PC-9 (cell line): ENCODE results near the gene PHLPP1. TPM values are rescaled to one million over a fixed set of nuclear protein-coding genes. Genes with fewer than 3 reads are reported as not detected.

Experiments used
- BruUV-seq: library from RNA; stranded (reverse); fragments of 400-500 nt; replicated peaks from 2 replicates; lab custom pipeline; 2021; lab: Mats Ljungman, UMichigan
- CTCF ChIA-PET: fragments of 300-600 bp; sonication (Branson Sonifier 250); formaldehyde crosslinking; loops from one replicate; lab custom pipeline; 2022; ENCODE audit warnings: antibody characterized with exemption; lab: Charles Lee
- POLR2A ChIA-PET: fragments of 300-600 bp; sonication (Branson Sonifier 250); formaldehyde crosslinking; loops from one replicate; lab custom pipeline; 2022; ENCODE audit warnings: antibody characterized with exemption; ENCODE audit not compliant: unreplicated experiment; lab: Charles Lee
- DNase-seq, 2 experiments: peaks; one replicate each; pipeline versions ENCODE4 v3.0.0 to v3.0.0-alpha.2; 2015 to 2022; ENCODE audit warnings: mixed read lengths in 1 of 2
- H2AFZ ChIP-seq: fragments of 200-600 bp; sonication (generic); 2 replicates; pipeline ENCODE4 v1.8.1; 2017; ENCODE audit warnings: antibody characterized with exemption
- H3F3A ChIP-seq: fragments of 200-600 bp; sonication (generic); 2 replicates; pipeline ENCODE4 v1.8.1; 2017; ENCODE audit warnings: antibody characterized with exemption, mild to moderate bottlenecking, low read depth; ENCODE audit not compliant: insufficient read depth
- H3K27ac ChIP-seq: fragments of 200-600 bp; sonication (generic); 2 replicates; pipeline ENCODE4 v1.6.1; 2016; ENCODE audit warnings: mixed run types
- H3K27me3 ChIP-seq: fragments of 200-600 bp; sonication (generic); 2 replicates; pipeline ENCODE4 v1.6.1; 2016; ENCODE audit warnings: low read depth, mixed run types; ENCODE audit not compliant: insufficient read depth
- H3K36me3 ChIP-seq: fragments of 200-600 bp; sonication (generic); 2 replicates; pipeline ENCODE4 v1.6.1; 2016; ENCODE audit warnings: low read depth, mixed run types
- H3K4me1 ChIP-seq: fragments of 200-600 bp; sonication (generic); replicated peaks from 2 replicates; pipeline ENCODE4 v1.6.1; 2016; ENCODE audit warnings: mixed run types; ENCODE audit not compliant: insufficient read depth
- H3K4me2 ChIP-seq: fragments of 200-600 bp; sonication (generic); 2 replicates; pipeline ENCODE4 v1.6.1; 2017; ENCODE audit warnings: mixed run types
- H3K4me3 ChIP-seq: fragments of 200-600 bp; sonication (generic); 2 replicates; pipeline ENCODE4 v1.6.1; 2016; ENCODE audit warnings: mixed run types
- H3K79me2 ChIP-seq: fragments of 200-600 bp; sonication (generic); 2 replicates; pipeline ENCODE4 v1.6.1; 2017; ENCODE audit warnings: low read depth, mixed run types
- H3K9me2 ChIP-seq: fragments of 200-600 bp; sonication (generic); 2 replicates; pipeline ENCODE4 v1.8.1; 2017; ENCODE audit warnings: mild to moderate bottlenecking; ENCODE audit not compliant: insufficient read depth
- H3K9me3 ChIP-seq: fragments of 200-600 bp; sonication (generic); 2 replicates; pipeline ENCODE4 v1.8.1; 2016; ENCODE audit warnings: low read depth; ENCODE audit not compliant: insufficient read depth
- H4K20me1 ChIP-seq: fragments of 200-600 bp; sonication (generic); 2 replicates; pipeline ENCODE4 v1.8.1; 2017; ENCODE audit not compliant: insufficient read depth
- EZH2 ChIP-seq: fragments of 200-600 bp; sonication (generic); IDR thresholded peaks from 2 replicates; pipeline ENCODE4 v1.8.0; 2017; ENCODE audit warnings: antibody characterized with exemption, low read depth
- intact Hi-C: fragments of 100-400 bp; cut with micrococcal nuclease; formaldehyde crosslinking; loops from one replicate; pipeline ENCODE4 v1.10.0; 2022; ENCODE audit not compliant: unreplicated experiment
- total RNA-seq: library from RNA; stranded (reverse); gene quantifications from 2 replicates; pipeline ENCODE4 v1.2.3, GENCODE V29; 2021
- TF ChIP-seq, protein P1 (sequence below): fragments of 200-600 bp; sonication (generic); conservative IDR thresholded peaks from 2 replicates; pipeline ENCODE4 v1.6.1; 2017; ENCODE audit warnings: mixed run types, antibody characterized with exemption, mild to moderate bottlenecking, moderate library complexity

Gene PHLPP1
- total RNA-seq, 1 experiment from 2014 or later: 21.1 TPM

DNA sequence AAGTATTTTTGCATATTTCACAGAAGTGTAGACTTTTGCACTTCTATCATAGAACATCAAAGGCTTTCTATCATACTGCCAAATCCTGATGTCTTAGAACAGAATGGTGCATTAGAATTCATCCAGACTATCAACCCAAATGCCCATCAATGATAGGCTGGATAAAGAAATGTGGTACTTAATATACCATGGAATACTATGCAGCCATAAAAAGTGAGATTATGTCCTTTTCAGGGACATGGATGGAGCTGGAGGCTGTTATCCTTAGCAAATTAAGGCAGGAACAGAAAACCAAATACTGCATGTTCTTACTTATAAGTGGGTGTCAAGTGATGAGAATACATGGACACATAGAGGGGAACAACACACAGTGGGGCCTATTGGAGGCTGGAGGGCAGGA, 150.2 kb downstream of the PHLPP1 start:
- Histone ChIP-seq H3K36me3 (peaks cover 9% of the 10 kb centered on the region; the same call in 1 of the 2 replicates), H3K4me1 (peaks cover 12% of the 10 kb centered on the region), H3F3A (no peaks in the 10 kb centered on the region), H3K79me2 (no peaks in the 10 kb centered on the region), H3K27ac (no peak overlapping the region), H3K9me2 (no peaks in the 10 kb centered on the region), H3K4me2 (no peak overlapping the region), H4K20me1 (no peaks in the 10 kb centered on the region), H3K9me3 (no peaks in the 10 kb centered on the region), H2AFZ (no peak overlapping the region), H3K27me3 (no peaks in the 10 kb centered on the region), H3K4me3 (no peak overlapping the region)
- intact Hi-C loops: no loop called here
- CTCF ChIA-PET: no interaction called here
- POLR2A ChIA-PET: no interaction called here
- TF ChIP-seq EZH2: no peak
- TF ChIP-seq, protein P1, sequence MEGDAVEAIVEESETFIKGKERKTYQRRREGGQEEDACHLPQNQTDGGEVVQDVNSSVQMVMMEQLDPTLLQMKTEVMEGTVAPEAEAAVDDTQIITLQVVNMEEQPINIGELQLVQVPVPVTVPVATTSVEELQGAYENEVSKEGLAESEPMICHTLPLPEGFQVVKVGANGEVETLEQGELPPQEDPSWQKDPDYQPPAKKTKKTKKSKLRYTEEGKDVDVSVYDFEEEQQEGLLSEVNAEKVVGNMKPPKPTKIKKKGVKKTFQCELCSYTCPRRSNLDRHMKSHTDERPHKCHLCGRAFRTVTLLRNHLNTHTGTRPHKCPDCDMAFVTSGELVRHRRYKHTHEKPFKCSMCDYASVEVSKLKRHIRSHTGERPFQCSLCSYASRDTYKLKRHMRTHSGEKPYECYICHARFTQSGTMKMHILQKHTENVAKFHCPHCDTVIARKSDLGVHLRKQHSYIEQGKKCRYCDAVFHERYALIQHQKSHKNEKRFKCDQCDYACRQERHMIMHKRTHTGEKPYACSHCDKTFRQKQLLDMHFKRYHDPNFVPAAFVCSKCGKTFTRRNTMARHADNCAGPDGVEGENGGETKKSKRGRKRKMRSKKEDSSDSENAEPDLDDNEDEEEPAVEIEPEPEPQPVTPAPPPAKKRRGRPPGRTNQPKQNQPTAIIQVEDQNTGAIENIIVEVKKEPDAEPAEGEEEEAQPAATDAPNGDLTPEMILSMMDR: no peak
- DNase-seq: no peak
- no TSS peak for BruUV-seq

DNA sequence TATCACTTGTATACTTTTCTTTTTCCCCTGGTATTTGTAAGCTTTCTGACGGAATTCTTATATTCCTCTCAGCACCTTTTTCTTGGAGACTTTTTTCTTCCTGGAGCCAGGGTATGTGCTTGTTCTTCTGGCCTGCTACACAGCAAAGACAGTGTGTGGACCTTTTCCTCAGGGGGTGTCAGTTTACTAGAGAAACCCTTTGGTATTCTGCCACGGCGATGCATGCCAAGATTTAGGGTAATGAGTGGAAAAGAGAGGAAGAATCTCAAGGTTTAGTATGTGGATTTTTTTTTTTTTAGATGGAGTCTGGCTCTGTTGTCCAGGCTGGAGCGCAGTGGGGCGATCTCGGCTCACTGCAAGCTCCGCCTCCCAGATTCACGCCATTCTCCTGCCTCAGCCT, 152.2 kb downstream of the PHLPP1 start:
- Histone ChIP-seq H2AFZ (no peak overlapping the region), H3K79me2 (no peaks in the 10 kb centered on the region), H3K4me3 (no peak overlapping the region), H3K4me1 (peaks cover 12% of the 10 kb centered on the region), H4K20me1 (no peaks in the 10 kb centered on the region), H3K36me3 (0 out of 2 replicates have a peak, but pooled peaks cover 3% of the 10 kb centered on the region), H3K4me2 (no peak overlapping the region), H3K27me3 (no peaks in the 10 kb centered on the region), H3K9me3 (no peaks in the 10 kb centered on the region), H3K27ac (no peak overlapping the region), H3F3A (no peaks in the 10 kb centered on the region), H3K9me2 (no peaks in the 10 kb centered on the region)
- no TSS peak for BruUV-seq
- intact Hi-C loops: no loop called here
- TF ChIP-seq EZH2: no peak
- TF ChIP-seq, protein P1: no peak
- CTCF ChIA-PET: no interaction called here
- POLR2A ChIA-PET: no interaction called here
- DNase-seq: no peak

DNA sequence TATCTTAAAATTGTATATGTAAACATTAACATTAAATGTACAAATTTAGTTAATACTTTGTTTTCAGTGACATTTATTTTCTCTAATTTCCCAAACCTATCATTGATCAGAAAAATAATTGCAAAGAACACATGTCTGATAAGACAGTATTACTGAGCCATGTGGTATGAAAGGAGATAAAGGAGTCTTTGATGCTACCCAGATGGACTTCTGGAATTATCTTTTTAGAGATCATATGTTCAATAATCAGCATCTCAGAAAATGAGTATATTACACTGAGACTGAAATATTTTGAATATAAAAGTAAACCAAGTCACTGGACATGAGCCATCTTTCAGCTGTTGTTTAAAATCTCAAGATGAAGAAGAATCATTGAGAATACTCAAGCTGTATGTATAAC, 153.3 kb downstream of the PHLPP1 start:
- intact Hi-C loops: no loop called here
- no peak overlapping the region for H3K4me2 ChIP-seq
- BruUV-seq: no TSS peak
- H3K4me3 ChIP-seq: no peak overlapping the region
- ChIA-PET POLR2A (no interaction called here), CTCF (interaction anchor here (0.6 to 0.7 kb wide), 2 partner anchors 47 to 88 kb away, joined by 3 read pairs; no protein-coding TSS in a partner anchor)
- no peaks in the 10 kb centered on the region for H3K9me2 ChIP-seq
- no peak overlapping the region for H2AFZ ChIP-seq
- 0 out of 2 replicates have a peak, but pooled peaks cover 3% of the 10 kb centered on the region for H3K36me3 ChIP-seq
- H3F3A ChIP-seq: peaks cover 6% of the 10 kb centered on the region; the same call in 1 of the 2 replicates
- no peaks in the 10 kb centered on the region for H3K27me3 ChIP-seq
- no peak overlapping the region for H3K27ac ChIP-seq
- no peaks in the 10 kb centered on the region for H3K9me3 ChIP-seq
- H4K20me1 ChIP-seq: no peaks in the 10 kb centered on the region
- H3K4me1 ChIP-seq: peaks cover under 1% of the 10 kb centered on the region; the same call in 1 of the 2 replicates
- no peak for DNase-seq
- TF ChIP-seq, protein P1: no peak
- no peak for TF ChIP-seq EZH2
- H3K79me2 ChIP-seq: no peaks in the 10 kb centered on the region
